ENCODE results near the gene LRRK1.

DNA sequence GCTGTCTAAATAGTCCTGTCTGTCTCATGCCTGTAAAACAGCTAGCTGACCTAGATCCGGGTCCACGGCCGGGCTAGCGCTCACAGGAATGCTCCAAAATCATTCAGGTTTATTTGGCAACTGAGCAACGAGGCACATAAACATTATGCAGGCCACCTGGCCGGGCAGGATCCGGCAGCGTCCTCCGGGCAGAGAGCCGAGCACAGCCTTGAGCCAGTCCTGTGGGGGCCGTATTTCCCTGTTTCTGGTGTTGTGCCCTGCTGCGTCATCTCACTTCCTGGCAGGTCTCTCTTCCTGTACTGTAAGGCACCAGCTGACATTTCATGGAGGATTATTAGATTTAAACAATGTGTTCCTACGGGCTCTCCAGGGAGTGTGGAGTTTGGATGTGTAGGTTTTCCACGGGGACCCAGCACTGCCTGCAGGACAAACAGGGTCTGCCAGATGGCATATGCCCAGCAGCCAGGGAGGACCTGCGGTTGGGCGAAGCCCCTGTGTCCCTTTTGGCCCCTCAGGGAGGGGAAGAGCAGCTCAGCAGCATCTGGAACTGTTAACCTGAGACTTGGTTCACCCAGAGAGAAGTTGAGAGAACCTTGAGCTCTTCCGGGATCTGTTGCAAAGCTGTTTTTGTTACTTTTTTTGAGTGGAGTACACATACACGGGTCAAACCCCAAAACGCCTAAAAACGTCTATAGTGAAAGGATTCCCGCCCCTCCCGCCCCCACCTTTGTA lies 16.6 kb upstream of the LRRK1 start:
- no peak for TF ChIP-seq POLR2AphosphoS5 (IDR thresholded peaks at IDR 0.05; ENCODE audit: low read depth, low read length)
- TF ChIP-seq TAF1 (IDR thresholded peaks at IDR 0.05; ENCODE audit: low read depth, low read length) = no peak
- TF ChIP-seq POLR2A (IDR thresholded peaks at IDR 0.05; ENCODE audit: low read depth, low read length) = no peak
- TF ChIP-seq SPI1 (IDR thresholded peaks at IDR 0.05; ENCODE audit: low read depth, low read length) = no peak

Measured in GM12891 (cell line).